ENCODE results near the gene ZBED2.

ZBED2 gene

DNA sequence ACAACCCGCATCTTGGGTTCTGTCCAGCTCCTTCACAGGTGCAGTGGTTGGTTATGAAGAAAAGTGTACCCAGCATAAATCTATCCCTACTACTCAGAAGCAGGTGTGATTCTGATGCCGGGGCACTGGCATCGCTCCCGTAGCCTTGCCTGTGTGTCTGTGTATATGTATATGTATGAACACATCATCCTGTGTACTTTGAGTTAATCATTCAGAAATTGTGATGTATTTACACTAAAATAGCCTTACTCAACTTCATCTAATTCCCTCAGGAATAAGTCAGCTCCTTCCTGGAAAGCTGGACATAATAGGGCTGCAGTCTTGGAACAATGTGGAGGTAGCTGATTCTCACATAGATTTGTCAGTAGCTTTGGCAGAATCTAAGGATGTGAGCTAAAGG, 6.7 kb upstream of the ZBED2 start:
- no peak for DNase-seq

DNA sequence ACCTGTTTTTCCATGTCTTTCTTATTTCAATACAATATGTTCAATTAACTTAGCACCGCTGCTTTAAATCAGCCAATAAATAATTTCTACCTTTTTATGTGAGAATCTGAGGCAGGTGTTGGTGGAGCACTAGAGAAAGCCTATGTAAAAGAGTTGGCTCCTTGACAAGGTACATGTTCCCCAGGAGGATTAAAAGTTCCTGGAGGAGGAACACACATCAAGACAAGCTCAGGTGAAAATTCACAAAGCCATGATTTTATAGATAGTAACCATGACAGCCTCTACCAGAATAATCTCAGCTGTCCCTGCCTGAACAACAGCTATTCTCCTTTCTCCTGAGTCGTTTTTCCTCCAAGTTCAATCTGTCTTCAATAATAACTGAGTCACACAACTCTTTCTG, 3.4 kb upstream of the ZBED2 start:
- DNase-seq: no peak

DNA sequence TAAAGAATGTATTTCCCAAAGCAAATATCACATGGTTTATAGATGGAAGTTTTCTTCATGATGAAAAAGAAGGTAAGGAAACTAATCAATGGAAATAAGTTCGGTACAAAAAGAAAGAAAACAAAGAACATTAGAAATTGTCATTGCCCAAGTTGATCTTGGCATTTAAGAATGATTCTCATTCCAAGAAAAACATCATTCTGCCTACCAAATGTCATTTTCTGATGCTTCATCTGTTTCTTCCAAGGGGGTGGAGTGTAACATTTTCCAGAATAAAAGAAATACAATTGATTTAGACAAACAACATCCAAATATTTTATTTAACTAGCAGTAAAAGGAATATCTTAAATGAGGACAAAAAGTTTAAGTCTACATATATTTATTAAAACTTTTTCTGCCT, 3.0 kb upstream of the ZBED2 start:
- no peak for DNase-seq

DNA sequence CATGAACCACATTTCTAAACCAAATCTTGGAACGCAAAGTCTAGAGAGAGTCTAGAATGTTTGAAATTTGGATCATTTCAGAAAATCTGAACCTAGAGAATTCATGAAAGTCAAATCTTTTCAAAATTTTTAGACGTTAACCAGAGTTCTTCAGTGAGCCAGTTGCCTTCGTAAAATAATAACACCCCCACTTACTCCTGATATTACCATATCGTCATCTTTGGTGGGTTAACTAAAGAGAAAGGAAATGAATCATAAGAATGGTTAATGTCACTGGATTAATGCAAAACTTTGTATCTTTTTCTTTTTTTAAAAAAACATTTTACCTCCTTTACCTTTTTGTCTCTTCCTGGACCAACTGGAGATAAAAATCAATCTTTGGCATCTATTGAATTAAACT, 1.2 kb upstream of the ZBED2 start:
- DNase-seq: no peak

DNA sequence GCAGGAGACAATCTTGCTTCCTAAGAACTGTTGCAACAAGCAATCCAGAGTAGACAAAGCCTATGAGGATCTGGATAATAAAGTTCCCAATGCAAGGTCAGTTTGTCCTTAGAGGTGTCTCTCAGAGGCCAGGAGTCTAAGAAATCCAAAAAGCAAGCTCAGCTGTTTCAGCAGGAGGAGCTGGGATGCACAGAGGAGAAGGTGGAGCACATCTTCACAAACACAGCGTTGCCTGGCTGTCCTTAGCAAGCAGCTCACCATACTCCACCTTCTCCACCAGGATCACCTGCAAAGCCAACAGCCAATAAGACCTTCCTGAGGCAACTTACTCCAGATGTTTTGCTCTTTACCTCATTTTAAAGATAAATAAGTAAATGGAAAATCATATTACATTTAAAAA, 365 bp downstream of the ZBED2 start:
- DNase-seq: no peak

DNA sequence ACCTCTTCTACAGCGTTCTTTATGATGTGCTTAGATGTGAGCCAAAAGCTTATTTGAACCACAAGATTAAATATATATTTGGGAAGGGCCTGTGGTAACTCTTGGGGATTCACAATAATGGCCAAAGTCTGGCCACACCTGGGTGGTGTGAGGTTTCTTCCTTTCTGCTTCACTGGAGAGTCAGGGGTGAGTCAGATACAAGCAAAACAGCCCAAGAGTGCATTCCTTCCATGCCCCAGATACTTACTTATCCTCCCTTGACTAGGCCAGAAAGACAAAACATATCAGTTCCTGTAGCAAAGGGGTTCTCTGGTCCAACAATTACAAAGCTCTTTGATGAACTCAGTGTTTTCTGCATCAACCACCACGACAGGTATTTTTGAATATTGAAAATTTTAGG, 941 bp downstream of the ZBED2 start:
- DNase-seq: no peak

DNA sequence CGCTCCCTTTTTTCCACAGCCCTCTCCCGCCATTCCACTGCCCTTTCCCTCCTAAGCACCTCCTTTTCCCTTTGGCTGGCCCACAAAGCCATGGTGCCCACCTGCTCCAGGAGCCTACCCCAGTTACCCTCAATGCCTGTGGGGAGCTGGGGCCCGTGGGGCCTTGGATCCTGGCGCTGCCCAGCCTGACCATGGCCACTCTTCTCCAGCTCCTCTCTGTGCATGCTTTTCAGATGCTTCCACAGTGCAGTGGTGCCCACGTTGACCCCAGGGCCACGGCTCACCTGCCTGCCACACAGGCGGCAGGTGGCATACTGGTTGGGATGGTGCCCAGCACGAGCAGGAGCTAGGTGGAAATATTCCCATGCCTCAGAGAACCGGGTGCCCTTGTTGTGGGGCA, 1.5 kb downstream of the ZBED2 start:
- no peak for DNase-seq

DNA sequence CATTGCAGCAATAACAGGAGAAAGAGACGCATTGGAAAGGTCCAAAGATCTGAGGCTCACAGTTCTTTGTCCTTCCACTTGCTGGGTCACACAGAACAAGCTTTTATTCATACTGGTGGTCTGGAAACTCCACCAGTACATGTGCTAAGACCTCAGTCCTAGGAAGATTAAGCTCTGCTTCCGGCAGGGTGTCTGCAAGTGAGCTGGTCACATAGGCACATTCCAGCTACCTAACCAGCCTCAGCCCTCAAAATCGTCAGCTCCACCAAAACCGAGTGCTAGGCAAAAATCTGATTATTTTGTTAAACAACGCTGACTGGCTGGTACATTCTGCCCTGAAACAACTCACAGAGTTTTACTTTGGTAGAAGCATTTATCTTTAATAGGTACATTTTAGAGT, 2.2 kb downstream of the ZBED2 start:
- DNase-seq: no peak

DNA sequence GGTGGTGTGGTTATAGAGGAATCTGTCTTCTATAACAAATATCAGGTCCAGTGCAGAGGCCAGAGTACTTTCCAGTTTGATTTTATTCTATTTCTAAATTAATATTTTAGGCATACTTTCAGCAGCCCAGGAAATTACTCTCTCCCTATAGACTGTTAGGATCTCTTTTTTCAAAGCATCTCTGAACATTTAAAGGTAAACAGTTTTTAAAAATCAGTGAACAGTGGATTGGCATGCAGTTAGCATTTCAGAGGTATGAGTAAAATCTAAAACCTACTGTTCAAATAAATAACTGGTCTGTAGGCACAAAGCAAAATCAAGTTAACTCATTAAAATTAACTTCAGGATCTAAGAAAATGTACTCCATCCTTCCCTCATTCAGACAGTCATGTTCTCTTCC, 3.0 kb downstream of the ZBED2 start:
- DNase-seq: no peak

DNA sequence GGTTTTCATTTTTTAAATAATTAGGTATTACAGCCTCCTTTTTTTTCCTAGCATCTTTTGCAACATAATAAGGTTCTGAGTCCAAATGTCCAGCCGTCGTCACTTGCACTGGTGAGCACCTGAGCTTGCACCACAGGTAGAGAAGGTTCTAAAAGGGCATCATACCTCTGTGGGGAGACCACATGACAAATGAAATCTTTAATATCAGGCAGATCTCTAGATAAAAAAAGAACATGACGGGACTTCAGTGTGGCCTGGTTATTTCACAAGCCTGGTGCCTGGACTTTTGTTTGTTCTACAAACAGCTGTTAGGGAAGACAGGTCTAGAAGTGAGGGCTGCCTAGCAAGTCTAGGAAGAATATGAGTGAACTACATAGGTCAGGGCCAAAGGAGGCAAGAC, 3.6 kb downstream of the ZBED2 start:
- no peak for DNase-seq

DNA sequence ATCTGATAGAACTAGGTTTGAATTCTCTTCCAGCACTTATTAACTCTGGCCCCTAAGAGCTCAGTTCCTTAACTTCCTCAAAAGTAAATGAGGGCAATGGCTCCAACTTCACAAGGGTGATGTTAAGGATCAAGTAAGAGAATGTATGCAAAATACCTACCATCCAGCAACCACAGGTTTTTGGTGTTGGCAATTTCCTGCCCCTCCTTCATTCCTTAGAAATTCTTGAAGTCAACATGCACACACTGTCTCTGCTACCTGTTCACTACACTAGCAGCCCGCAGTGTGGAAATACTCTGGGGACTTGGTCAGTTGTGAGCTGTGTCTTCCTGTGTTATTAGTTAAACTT, 5.0 kb downstream of the ZBED2 start:
- no peak for DNase-seq

DNA sequence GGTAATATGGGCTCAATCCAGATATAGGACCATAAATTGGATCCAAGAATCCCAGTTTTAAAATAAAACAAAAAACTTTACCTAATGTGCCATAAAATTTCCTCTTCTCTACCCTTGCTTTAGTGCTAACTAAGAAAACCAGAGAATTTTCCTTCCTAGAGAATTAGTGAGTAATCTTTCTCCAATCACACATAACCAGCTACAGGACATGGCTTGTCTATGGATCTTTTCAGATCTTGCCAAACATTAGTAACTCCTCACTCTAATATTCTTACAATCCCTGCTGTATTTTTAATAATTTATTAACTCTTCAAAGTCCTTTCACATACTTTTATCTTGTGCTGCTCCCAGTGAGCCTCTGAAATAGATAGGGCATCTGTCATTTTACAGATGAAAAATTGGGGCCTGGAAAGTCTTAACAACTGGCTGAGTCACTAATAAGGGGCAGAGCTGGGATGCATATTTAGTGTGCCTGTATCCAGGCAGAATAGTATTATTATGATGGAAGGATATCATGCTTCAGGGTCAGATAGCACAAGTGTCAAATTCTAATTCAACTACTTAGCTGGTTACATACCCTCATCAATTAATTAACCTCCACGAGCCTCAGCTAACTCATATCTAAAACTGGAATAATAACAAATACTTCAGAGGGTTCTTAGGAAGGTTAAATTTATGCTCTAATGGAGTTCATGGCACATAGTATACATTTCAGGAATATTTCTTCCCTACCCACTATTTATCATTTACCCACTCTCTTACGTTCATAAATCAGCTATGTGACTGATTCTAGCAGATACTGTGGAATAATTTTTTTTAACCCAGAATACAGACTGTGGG, 5.6 kb downstream of the ZBED2 start:
- no peak for DNase-seq

DNA sequence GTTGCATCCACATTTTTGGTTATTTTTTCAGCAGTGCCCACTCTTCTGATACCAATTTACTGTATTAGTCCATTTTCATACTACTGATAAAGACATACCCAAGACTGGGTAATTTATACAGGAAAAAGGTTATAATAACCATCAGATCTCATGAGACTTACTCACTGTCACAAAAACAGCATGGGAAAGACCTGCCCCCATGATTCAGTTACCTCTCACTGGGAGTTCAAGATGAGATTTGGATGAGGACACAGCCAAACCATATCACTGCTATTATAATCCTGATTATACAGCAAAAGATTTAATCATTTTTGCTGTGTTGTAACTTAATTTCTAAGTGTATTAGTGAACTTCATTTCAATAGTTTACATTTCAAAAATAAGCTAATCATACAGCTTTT, 6.6 kb downstream of the ZBED2 start:
- no peak for DNase-seq

DNA sequence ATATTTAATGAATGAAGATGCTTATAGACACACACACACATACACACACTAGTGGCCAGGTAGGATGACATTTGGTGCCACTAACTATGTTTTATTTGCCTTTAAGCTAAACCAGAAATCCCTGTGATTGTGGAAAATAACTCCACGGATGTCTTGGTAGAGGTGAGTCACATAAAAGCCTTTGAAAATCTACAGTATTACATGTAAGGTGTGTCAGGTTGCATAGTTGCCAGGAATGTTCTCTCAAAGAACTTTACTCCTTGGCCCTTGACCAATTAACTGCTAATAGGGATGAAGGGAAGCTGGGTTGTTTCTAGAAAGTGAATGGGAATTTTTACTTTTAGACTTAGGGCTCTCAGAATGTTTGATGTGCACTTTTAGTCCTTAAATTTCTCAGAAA, 9.9 kb downstream of the ZBED2 start:
- DNase-seq: no peak

DNA sequence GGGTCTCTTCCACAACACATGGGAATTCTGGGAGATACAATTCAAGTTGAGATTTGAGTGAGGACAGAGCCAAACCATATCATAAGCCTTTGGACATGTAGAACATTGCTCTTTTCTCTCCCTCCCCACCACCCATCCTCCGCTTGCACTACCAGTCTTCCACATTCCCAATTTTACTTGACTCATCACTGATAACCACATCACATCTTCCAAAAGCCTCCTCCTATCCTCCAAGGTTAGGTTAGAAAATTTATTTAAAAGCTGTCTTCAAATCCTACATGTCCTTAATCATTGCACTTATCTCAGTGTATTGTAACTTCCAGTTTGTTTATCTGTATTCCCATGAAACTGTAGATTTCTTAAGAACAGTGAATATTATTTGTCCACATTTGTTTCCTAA, 10.4 kb downstream of the ZBED2 start:
- no peak for DNase-seq

DNA sequence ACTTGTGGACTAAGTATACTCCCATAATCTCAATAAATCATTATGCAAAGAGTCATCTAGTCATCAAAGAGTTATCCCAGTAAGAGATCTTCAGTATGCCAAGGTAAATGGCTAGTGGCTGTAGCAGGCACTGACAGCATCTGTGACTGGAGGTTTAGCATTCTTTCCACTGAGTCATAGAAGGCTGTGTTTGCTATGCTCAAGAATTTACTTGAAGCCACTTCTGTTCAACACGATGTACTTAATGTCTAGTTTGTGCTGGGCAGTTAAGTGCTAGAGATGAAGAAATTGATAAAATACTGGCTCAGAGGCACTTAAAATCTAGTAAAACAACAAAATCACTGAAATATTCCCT, 13.0 kb downstream of the ZBED2 start:
- no peak for DNase-seq

DNA sequence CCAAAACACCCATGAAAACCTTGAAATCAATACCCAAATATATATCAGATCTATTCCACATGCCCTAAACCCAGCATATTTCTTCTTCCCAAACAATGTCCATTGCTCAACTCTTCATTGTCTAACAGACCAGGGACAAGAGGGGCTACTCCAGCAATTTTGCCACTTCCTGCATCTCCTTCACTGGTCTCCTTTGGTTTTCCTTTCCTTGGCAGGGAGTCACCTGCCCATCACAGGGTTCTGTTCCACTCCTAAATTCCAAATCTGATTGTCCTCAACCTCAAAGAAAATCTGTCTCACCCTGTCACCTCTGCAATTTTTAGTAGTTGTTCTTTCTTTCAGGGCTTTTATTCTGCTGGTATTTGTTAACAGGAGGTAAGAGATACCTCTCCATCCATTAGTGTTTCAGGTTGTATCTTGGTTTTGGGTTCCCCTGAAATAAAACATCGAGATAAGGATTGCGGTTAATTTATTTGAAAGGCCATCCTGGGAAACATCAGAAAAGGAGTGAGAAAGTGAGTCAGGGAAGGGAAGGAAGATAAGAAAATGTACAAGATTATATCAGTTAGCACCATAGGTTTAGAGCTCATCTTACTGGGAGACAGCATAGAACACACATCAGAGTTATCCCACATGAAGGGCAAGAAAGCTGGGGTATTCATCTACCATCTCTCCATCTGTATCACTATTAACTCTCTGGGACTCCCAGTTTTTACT, 13.6 kb downstream of the ZBED2 start:
- DNase-seq: no peak

DNA sequence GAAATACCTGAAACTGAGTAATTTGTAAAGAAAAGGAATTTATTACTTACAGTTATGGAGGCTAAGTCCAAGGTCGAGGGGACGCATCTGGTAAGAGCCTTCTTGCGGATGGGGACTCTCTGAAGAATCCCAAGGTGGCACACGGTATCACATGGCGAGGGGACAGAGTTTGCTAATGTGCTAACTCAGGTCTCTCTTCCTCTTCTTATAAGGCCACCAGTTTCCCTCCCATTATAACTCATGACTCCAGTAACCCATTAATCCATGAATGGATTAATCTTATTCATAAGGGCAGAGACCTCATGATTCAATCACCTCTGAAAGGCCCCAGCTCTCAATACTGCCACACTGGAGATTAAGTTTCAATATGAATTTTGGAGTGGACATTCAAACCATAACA, 15.7 kb downstream of the ZBED2 start:
- DNase-seq: no peak

DNA sequence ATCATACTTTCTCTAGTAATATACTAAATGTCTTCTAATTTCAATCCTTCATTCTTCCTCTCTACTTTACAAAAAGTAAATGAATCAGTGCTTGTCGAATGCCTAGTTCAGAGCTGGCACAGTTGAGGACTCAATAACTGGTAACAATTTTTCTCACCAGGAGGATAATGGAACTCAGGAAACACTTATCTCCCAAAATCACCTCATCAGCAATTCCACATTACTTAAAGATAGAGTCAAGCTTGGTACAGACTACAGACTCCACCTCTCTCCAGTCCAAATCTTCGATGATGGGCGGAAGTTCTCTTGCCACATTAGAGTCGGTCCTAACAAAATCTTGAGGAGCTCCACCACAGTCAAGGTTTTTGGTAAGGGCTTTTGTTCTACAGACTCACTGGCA, 16.3 kb downstream of the ZBED2 start:
- DNase-seq: no peak

DNA sequence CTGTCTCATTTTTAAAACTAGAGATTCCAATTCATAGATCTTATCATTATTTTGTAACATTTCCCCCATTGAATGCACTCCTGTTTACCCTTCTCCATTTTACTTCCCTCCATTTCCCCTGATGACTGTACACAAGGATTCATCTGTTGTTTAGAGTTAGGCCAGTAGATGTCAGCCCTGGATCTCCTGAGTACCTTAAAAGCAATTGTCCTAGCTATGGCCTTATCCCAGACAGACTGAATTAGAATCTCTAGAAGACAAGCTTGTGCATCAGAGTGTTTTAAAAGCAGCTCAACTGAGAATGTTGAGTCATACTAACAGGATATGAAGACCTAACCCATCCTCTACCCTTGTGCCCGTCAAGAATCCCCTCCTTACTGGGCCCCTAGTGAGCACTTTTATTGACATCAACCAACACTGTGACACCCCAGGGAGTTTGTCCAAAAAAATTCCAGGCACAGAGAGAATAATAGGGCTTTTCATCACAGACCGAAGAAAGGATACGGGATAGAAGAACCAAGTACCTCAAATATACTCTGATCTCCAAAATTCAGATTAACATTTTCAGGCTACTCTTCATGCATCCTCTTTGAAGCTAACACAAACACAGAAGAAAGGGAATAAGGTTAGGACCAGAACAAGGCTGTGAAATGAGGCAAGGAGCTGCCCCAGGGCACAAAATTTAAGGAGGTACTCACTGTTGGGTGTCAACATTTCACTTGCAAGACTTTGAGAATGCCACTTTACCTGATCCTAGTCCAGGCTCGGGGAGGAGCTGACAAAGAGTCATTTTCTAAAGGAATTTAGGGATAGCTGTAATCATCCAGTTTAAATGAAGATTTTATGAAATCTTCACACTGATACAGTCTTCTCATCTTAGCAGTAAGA, 17.1 kb downstream of the ZBED2 start:
- no peak for DNase-seq

DNA sequence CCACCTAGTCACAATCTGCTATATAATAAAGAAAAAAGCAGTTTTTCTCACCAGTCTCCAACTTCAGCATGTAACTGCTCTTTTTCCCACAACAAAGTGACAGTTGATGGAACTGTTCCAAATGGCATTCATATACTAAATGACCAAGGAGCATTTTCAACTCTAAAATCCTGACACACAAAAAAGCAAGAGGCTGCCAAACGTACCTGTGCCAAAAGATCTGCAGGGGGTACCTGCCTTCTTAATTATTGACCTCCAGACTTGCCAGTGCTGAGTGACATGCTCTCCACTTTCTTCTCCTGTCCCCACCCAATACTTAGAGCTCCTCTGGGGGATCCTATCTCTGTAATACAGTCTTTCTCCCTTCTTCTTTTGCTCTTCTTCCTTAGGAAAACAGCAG, 18.0 kb downstream of the ZBED2 start:
- no peak for DNase-seq

DNA sequence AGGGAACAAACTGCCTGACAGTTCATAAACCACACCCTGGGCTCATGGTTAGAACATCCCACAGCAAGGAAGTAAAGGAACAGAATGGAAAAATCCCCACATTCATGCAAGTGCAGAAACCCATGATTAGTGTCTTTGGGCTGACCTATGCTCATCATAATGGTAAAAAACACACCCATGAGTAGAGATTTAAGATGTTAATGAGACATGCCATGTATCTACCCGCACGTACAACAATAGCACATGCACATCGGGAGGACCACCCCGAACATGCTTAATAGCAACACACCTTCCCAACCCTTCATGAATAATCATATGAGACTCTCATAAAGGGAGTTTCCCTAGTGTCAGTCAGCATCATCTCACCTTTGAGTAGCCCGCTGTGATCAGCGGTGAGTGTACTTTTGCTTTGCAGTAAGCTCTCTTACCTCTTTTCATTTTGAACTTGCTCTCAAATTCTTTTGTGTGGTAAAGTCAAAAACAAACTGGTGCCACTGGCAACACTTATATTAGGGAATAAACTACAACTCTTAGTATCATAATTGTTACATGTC, 23.2 kb downstream of the ZBED2 start:
- peak; percentile 53 for DNase-seq

DNA sequence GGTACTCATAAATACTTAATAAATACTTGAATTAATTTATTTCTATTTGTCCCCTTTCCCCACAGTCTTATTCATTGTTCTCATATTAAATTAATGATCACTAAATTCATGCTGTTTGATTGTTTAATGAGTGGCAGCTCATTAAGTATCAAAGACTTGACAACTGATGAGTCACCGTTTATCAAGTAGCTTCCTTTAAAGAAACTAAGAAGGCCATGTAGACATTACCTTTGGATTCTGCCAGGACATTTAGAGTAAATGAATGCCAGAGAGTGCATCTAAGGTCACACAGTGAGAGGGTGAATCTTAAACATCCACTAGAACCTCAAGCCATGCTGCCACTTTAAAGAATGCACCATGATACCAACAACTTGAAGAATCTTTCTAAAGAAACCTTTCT, 23.9 kb downstream of the ZBED2 start:
- DNase-seq: no peak

Data from activated CD8-positive, alpha-beta memory T cell treated with anti-CD3 and anti-CD28 coated beads, Interleukin-2, amount 50 U/mL, for 4 hours (primary cell).